Left lung (tissue), 10 donors: ENCODE results near the gene MAD2L1BP. TPM values are rescaled to one million over a fixed set of nuclear protein-coding genes. Genes with fewer than 3 reads are reported as not detected.
A peak's percentile ranks its signal among the peaks of the same experiment; 100 is the strongest.

ENCODE experiments used
- ATAC-seq: fragments of 200-7000 bp; cut with Tn5 transposase; one replicate; pipeline ENCODE4 v1.9.1; 2020; ENCODE audit warnings: moderate library complexity
- DNase-seq, 4 donors: peaks; one replicate each; pipeline ENCODE4 v3.0.0-alpha.2; 2013 to 2020
- H3K27ac ChIP-seq, 2 donors: fragments of 200-600 bp; sonication (generic) in 1 of 2; one replicate each; pipeline versions ENCODE4 v1.5.0 to v1.8.0; 2020 to 2021
- H3K27me3 ChIP-seq, 2 donors: fragments of 200-600 bp; sonication (generic) in 1 of 2; one replicate each; pipeline versions ENCODE4 v1.5.0 to v1.8.0; 2020 to 2021
- H3K36me3 ChIP-seq, 2 donors: fragments of 200-600 bp; sonication (generic) in 1 of 2; one replicate each; pipeline versions ENCODE4 v1.5.0 to v1.8.0; 2020 to 2021
- H3K4me1 ChIP-seq, 2 donors: fragments of 200-600 bp; one replicate each; pipeline ENCODE4 v1.8.0; 2021
- H3K4me3 ChIP-seq, 2 donors: fragments of 200-600 bp; sonication (generic) in 1 of 2; one replicate each; pipeline versions ENCODE4 v1.5.0 to v1.8.0; 2020 to 2021; ENCODE audit warnings: mild to moderate bottlenecking in 1 of 2
- H3K9me3 ChIP-seq, 2 donors: fragments of 200-600 bp; sonication (generic) in 1 of 2; one replicate each; pipeline versions ENCODE4 v1.5.0 to v1.8.0; 2020 to 2021
- intact Hi-C, 2 donors: fragments of 100-400 bp; cut with DNase I; formaldehyde crosslinking; loops; one replicate each; pipeline versions ENCODE4 v1.11.2 to v1.14.2; 2022
- polyA plus RNA-seq, 6 donors: library from polyadenylated mRNA; unstranded; fragments of 120-200 nt; gene quantifications; one replicate each; pipeline ENCODE4 v1.2.1, GENCODE V29; 2013; ENCODE audit not compliant: insufficient read length in 6 of 6
- total RNA-seq, 2 donors: library from RNA; stranded (reverse); fragmentation: NEBNext Ultra II Directional; extraction: Animal tissue kit (Norgen Biotek cat#: 25700); gene quantifications; one replicate each; pipeline ENCODE4 v1.2.1, GENCODE V29; 2021
- TF ChIP-seq, protein P1 (sequence below), 2 donors: fragments of 200-600 bp; sonication (generic) in 1 of 2; IDR thresholded peaks; one replicate each; pipeline versions ENCODE4 v1.5.0 to v1.8.0; 2021; ENCODE audit warnings: antibody characterized with exemption in 2 of 2
- donor health status: DM: no; HTN: yes; CAD: no.
- donor health status: DM: no; HTN: no; CAD: no.

The MAD2L1BP gene
- total and polyA plus RNA-seq, 8 donors = 19.3 to 26.1 (median 25.0) TPM

DNA sequence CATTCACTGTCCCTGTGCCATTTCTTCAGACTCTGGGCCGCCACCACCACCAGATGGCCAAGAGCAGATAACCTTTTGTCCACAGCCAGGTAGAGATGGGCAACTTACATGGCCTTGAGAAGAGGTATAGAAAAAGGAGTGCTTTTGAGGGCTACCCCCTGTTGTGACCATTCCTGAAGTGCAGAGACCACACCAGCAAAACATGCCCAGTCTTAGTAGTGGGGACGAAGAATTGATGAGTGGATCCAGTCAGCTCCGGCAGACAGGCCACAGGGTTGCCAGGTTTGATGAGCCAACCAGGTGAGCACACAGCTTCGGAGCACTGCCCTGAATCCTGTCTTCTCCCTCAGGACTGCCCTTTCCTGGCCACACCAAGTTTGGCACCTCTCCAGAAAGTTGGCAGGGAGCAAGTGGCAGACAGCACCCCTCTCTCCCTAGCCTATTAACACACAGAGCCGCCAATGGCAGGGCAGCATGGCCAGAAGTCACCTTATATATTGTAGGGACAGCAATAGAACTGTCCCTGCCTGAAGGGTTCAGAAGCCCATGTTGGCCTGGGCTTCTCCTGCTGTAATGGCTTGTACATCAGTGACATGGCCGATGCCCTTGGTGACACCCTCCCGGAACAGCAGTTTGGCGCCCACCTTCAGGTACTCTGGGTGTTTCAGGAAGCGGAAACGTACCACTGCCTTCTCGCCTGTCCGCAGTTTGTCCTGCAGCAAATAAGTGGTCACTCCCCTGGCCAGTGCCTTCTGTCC is 14.4 kb upstream of the MAD2L1BP start:
- no peak for DNase-seq
- no peaks in the 10 kb centered on the region for H3K9me3 ChIP-seq
- peaks cover 5 to 95% of the 10 kb centered on the region in 2 donors for H3K36me3 ChIP-seq
- TF ChIP-seq, protein P1, sequence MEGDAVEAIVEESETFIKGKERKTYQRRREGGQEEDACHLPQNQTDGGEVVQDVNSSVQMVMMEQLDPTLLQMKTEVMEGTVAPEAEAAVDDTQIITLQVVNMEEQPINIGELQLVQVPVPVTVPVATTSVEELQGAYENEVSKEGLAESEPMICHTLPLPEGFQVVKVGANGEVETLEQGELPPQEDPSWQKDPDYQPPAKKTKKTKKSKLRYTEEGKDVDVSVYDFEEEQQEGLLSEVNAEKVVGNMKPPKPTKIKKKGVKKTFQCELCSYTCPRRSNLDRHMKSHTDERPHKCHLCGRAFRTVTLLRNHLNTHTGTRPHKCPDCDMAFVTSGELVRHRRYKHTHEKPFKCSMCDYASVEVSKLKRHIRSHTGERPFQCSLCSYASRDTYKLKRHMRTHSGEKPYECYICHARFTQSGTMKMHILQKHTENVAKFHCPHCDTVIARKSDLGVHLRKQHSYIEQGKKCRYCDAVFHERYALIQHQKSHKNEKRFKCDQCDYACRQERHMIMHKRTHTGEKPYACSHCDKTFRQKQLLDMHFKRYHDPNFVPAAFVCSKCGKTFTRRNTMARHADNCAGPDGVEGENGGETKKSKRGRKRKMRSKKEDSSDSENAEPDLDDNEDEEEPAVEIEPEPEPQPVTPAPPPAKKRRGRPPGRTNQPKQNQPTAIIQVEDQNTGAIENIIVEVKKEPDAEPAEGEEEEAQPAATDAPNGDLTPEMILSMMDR (IDR thresholded peaks at IDR 0.05) = no peak
- H3K4me3 ChIP-seq = no peak overlapping the region
- H3K27ac ChIP-seq = no peak overlapping the region
- ATAC-seq = no peak
- peaks cover 0 to 3% of the 10 kb centered on the region in 2 donors for H3K4me1 ChIP-seq
- intact Hi-C loops = no loop called here
- no peaks in the 10 kb centered on the region for H3K27me3 ChIP-seq

DNA sequence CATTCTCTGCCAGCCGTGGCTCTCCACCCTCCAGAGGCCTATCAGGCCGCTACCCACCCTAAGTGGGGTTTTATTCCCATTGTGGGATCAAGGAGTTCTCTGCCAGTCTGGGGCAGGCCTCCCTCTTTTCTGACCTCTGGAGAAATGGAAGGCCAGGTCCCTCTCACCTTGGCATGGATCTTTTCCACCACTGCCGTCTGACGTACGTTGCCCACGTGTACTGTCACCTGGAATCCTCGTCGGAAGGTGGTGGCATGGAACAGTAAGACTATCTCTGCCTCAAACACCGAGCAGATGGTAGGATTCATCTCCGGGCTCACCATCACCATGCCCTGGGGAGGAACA is 13.8 kb upstream of the MAD2L1BP start:
- H3K36me3 ChIP-seq = peaks cover 5 to 89% of the 10 kb centered on the region in 2 donors

DNA sequence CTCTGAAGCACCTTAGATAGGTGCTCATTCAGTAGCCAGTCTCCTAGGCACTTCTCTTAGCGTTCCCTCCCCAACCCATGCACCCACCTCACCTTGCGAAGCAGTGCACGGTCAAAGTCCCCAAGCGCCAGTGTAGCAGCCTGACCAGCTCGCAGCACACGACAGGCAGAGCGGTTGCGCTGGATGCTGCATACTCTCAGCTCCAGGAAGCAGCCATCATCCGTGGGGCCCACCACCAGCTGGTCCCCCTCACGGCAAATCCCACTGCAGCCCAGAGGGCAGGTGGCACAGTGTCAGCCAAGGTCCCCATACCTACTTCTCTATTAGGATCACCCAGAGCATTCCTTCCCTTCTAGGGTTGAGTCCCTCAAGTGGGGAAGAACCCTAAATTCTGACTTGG is 13.1 kb upstream of the MAD2L1BP start:
- DNase-seq (peak in 1 of 4 donors; percentile 46), ATAC-seq (no peak)
- H3K27me3 ChIP-seq = no peaks in the 10 kb centered on the region
- H3K9me3 ChIP-seq = no peaks in the 10 kb centered on the region
- TF ChIP-seq, protein P1 (IDR thresholded peaks at IDR 0.05) = no peak
- peaks cover 2 to 16% of the 10 kb centered on the region in 2 donors for H3K4me1 ChIP-seq
- H3K27ac ChIP-seq = no peak overlapping the region
- H3K36me3 ChIP-seq = peaks cover 5 to 85% of the 10 kb centered on the region in 2 donors
- H3K4me3 ChIP-seq = no peak overlapping the region
- intact Hi-C loops = no loop called here

More for the DNA sequence above, 13.8 kb upstream of the MAD2L1BP start:
- no peaks in the 10 kb centered on the region for H3K27me3 ChIP-seq
- H3K27ac ChIP-seq = no peak overlapping the region
- H3K9me3 ChIP-seq = no peaks in the 10 kb centered on the region
- DNase-seq (no peak), ATAC-seq (no peak)
- H3K4me1 ChIP-seq = peaks cover 0 to 9% of the 10 kb centered on the region in 2 donors
- TF ChIP-seq, protein P1 (IDR thresholded peaks at IDR 0.05) = no peak
- no peak overlapping the region for H3K4me3 ChIP-seq
- intact Hi-C loops = no loop called here

DNA sequence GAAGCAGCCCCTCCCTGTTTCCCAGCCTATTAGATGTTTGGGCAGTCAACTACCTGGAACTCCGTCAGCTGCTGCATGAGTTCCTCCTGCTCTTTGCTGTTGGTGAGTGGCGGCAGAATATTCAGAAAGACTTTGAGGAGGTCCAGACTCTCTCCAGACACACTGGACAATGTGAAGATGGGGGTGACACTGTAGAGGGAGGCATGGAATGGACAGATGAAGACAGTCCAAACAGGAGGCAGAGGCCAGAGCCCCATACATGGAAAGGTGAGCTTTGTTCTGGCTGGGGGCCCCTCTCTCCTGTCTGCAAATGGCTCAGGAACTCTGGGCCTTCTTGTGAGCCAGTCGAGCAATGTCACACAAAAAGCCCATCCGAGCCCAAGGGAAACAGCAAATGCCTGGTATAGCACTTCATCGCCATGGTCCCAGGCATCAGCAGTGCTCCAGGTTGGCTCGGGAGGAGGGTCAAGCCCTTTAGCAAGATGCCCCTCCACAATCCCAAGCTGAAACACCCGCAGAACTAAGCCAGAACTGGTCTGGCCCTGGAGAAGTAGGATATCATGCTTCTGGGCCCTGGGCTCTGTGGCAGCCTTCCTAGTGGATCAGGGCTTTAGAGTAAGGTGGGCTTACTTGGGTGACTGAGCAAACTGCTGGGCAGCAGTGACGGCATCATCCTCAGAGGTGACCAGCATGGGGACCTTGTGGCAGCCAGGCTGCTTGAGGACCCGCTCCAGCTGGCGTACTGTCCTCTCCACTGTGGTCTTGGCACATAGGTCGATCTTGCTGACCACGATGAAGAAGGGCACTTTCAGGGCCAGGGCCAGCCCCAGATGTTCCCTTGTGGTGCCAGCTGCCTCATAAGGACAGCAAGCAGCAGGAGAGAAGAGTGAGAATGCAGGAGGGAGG is 11.5 kb upstream of the MAD2L1BP start:
- TF ChIP-seq, protein P1 (IDR thresholded peaks at IDR 0.05) = no peak
- H3K4me1 ChIP-seq = peaks cover 7 to 27% of the 10 kb centered on the region in 2 donors
- intact Hi-C loops = no loop called here

DNA sequence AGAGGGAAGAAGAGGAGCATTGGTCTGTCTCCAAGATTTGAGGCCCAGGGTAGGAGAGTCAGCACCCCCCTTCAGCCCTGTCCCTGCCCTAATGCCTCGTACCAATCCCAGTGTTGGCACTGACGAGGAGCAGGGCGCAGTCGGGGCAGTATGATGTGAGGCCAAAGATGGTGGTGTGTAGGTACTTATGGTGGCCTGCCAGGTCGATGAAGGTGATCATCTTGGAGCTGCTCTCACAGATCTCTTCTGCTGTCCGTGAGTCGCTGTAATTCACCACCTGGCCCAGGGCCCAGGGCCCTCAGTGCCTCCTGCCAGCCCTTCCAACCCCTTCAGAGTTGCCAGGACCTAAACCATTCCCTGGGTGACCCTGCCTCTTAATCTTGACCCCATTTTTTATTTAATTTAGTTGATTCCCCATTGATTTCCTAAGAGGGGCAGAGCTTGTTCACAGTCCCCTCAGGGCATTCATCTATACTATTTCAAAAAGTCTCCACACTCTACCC is 10.8 kb upstream of the MAD2L1BP start:
- TF ChIP-seq, protein P1 (IDR thresholded peaks at IDR 0.05) = no peak
- Histone ChIP-seq H3K4me1 (peaks cover 7 to 27% of the 10 kb centered on the region in 2 donors), H3K9me3 (no peaks in the 10 kb centered on the region), H3K27me3 (no peaks in the 10 kb centered on the region), H3K4me3 (no peak overlapping the region), H3K27ac (no peak overlapping the region), H3K36me3 (peaks cover 5 to 64% of the 10 kb centered on the region in 2 donors)
- DNase-seq = no peak
- ATAC-seq = no peak
- intact Hi-C loops = no loop called here

More for the DNA sequence above, 11.5 kb upstream of the MAD2L1BP start:
- no peaks in the 10 kb centered on the region for H3K27me3 ChIP-seq
- no peak overlapping the region for H3K27ac ChIP-seq
- H3K4me3 ChIP-seq = no peak overlapping the region
- no peak for ATAC-seq
- no peak for DNase-seq
- H3K36me3 ChIP-seq = peaks cover 5 to 71% of the 10 kb centered on the region in 2 donors
- no peaks in the 10 kb centered on the region for H3K9me3 ChIP-seq
